GM12878 (cell line): ENCODE results near the gene RPL12. TPM values are rescaled to one million over a fixed set of nuclear protein-coding genes. Genes with fewer than 3 reads are reported as not detected.

Experiments
- ATAC-seq: fragments of 200-7000 bp; cut with Tn5 transposase; 3 replicates; pipeline ENCODE4 v1.9.1; 2020; ENCODE audit warnings: mild to moderate bottlenecking, moderate library complexity
- BruUV-seq: library from RNA; stranded (reverse); fragments of 400-500 nt; replicated peaks from 2 replicates; lab custom pipeline; 2021; lab: Mats Ljungman, UMichigan
- CTCF ChIA-PET: fragments of 300-600 bp; sonication (Branson Sonifier 250); formaldehyde crosslinking; extraction: SDS; loops from one replicate; lab custom pipeline; 2021; ENCODE audit warnings: inconsistent platforms; lab: Yijun Ruan, JAX
- POLR2A ChIA-PET: fragments of 350-600 bp; formaldehyde crosslinking; extraction: SDS; loops from one replicate; lab custom pipeline; 2021; ENCODE audit warnings: inconsistent platforms; lab: Charles Lee
- RAD21 ChIA-PET: fragments of 300-600 bp; sonication (Branson Sonifier 250); formaldehyde crosslinking; loops from one replicate; lab custom pipeline; 2023; ENCODE audit warnings: antibody characterized with exemption; ENCODE audit not compliant: unreplicated experiment; lab: Charles Lee
- SMC1A ChIA-PET: fragments of 300-600 bp; sonication (Branson Sonifier 250); formaldehyde crosslinking; loops from one replicate; lab custom pipeline; 2023; ENCODE audit not compliant: unreplicated experiment, uncharacterized antibody; lab: Charles Lee
- DNase-seq: peaks from one replicate; pipeline ENCODE4 v3.0.0-alpha.2; 2011; ENCODE audit warnings: low read depth, low spot score
- FAIRE-seq: peaks from 3 replicates; lab custom pipeline; 2011; peaks lifted over from hg19 to GRCh38; lab: Jason Lieb, UNC
- H2AFZ ChIP-seq: 2 replicates; pipeline ENCODE4 v1.6.0; 2011; ENCODE audit warnings: low read depth, low read length, control low read depth; ENCODE audit not compliant: control insufficient read depth
- H3K27ac ChIP-seq: 2 replicates; pipeline ENCODE4 v1.5.1; 2011; ENCODE audit warnings: control low read depth; ENCODE audit not compliant: control insufficient read depth, insufficient read depth
- H3K27me3 ChIP-seq, 2 experiments: replicated peaks in 1 of 2; 2 replicates each; pipeline versions ENCODE4 v1.6.0 to v1.6.1; 2011; ENCODE audit warnings: low read length in 1 of 2; ENCODE audit not compliant: control insufficient read depth in 2 of 2, insufficient read depth in 2 of 2
- H3K36me3 ChIP-seq, 2 experiments: 2 replicates each; pipeline ENCODE4 v1.5.1; 2011; ENCODE audit warnings: low read length in 1 of 2; ENCODE audit not compliant: control insufficient read depth in 2 of 2, insufficient read depth in 2 of 2
- H3K4me1 ChIP-seq: 2 replicates; pipeline ENCODE4 v1.6.1; 2011; ENCODE audit warnings: mild to moderate bottlenecking, low read length, moderate library complexity, mixed read lengths; ENCODE audit not compliant: control insufficient read depth, insufficient read depth
- H3K4me2 ChIP-seq: 2 replicates; pipeline ENCODE4 v1.6.0; 2011; ENCODE audit warnings: control low read depth; ENCODE audit not compliant: control insufficient read depth, insufficient read depth
- H3K4me3 ChIP-seq: fragments of 200-600 bp; sonication (generic); 2 replicates; pipeline ENCODE4 v1.5.1; 2016
- H3K79me2 ChIP-seq: 2 replicates; pipeline ENCODE4 v1.6.0; 2011; ENCODE audit warnings: low read length; ENCODE audit not compliant: control insufficient read depth, insufficient read depth
- H3K9ac ChIP-seq: 2 replicates; pipeline ENCODE4 v1.8.0; 2011; ENCODE audit warnings: low read length, control low read depth, mixed read lengths; ENCODE audit not compliant: control insufficient read depth, insufficient read depth
- H3K9me3 ChIP-seq: replicated peaks from 3 replicates; pipeline ENCODE4 v1.5.1; 2011; ENCODE audit warnings: mild to moderate bottlenecking, low read length; ENCODE audit not compliant: control insufficient read depth, insufficient read depth
- H4K20me1 ChIP-seq: 2 replicates; pipeline ENCODE4 v1.6.0; 2011; ENCODE audit not compliant: control insufficient read depth, insufficient read depth
- CHD2 ChIP-seq: IDR thresholded peaks from 2 replicates; pipeline ENCODE4 v1.6.1; 2011; ENCODE audit warnings: low read depth, low read length, improper control_type of control experiment, borderline replicate concordance
- ETV6 ChIP-seq, 2 experiments: fragments of 450-650 bp in 1 of 2; IDR thresholded peaks in 1 of 2; conservative IDR thresholded peaks in 1 of 2; 2 replicates each; pipeline ENCODE4 v1.6.1; 2014; ENCODE audit warnings: antibody characterized with exemption in 1 of 2, borderline replicate concordance in 1 of 2, low read depth in 1 of 2, mild to moderate bottlenecking in 1 of 2, moderate library complexity in 1 of 2
- IKZF2 ChIP-seq, 2 experiments: fragments of 450-650 bp; IDR thresholded peaks; 2 replicates each; pipeline ENCODE4 v1.6.1; 2017; ENCODE audit warnings: mild to moderate bottlenecking in 2 of 2, moderate library complexity in 2 of 2
- RELA ChIP-seq: fragments of 450-650 bp; IDR thresholded peaks from 2 replicates; pipeline ENCODE4 v1.8.0; 2014; ENCODE audit warnings: borderline replicate concordance; ENCODE audit not compliant: partially characterized antibody
- SP1 ChIP-seq: IDR thresholded peaks from one replicate; pipeline ENCODE4 v1.6.1; 2011; ENCODE audit warnings: low read depth, low read length
- WGBS: methylation state at CpG from one replicate; pipeline ENCODE4 v1.1.6; 2016; ENCODE audit warnings: low lambda C conversion rate; ENCODE audit not compliant: insufficient replicate concordance, insufficient coverage; ENCODE audit errors: missing lambda C conversion rate; 5-methylcytosine and 5-hydroxymethylcytosine counted together
- in situ Hi-C: fragments of 300-500 bp; cut with MboI; formaldehyde crosslinking; loops from 9 replicates; pipeline ENCODE4 v1.14.3; 2018; ENCODE audit warnings: mixed read lengths
- intact Hi-C: fragments of 100-400 bp; cut with micrococcal nuclease; formaldehyde crosslinking; loops from one replicate; pipeline ENCODE4 v1.14.2; 2022; ENCODE audit not compliant: unreplicated experiment
- polyA plus RNA-seq, 11 experiments: library from polyadenylated mRNA; depleted of rRNA in 4 of 11; unstranded in 6 of 11; stranded (reverse) in 5 of 11; fragments of >200 nt; fragmentation: Nextera tagmentation in 4 of 11; fragmentation: Illumina TruSeq in 1 of 11; extraction: Ambion mirVana in 4 of 11; extraction: Trizol in 1 of 11; gene quantifications; 1 replicate in 1 of 11; 2 replicates in 10 of 11; pipeline versions ENCODE4 v1.2.1 to v1.2.3, GENCODE V29; 2011 to 2016; ENCODE audit warnings: inconsistent platforms in 2 of 11, missing spikeins in 2 of 11, low read depth in 1 of 11
- total RNA-seq, 4 experiments: library from RNA; depleted of rRNA in 3 of 4; stranded (reverse); fragments of >200 nt in 3 of 4; fragmentation: Illumina TruSeq in 1 of 4; extraction: Trizol in 1 of 4; gene quantifications; 2 replicates each; pipeline versions ENCODE4 v1.2.1 to v1.2.3, GENCODE V29; 2013 to 2021
- TF ChIP-seq, protein P1 (sequence below): IDR thresholded peaks from 2 replicates; pipeline ENCODE4 v1.6.1; 2012; ENCODE audit warnings: low read depth, low read length, improper control_type of control experiment
- TF ChIP-seq, protein P2 (sequence below): fragments of 450-650 bp; IDR thresholded peaks from 2 replicates; pipeline ENCODE4 v1.6.1; 2014; ENCODE audit warnings: mild to moderate bottlenecking
- TF ChIP-seq, protein P3 (sequence below): fragments of 450-650 bp; formaldehyde crosslinking; IDR thresholded peaks from 2 replicates; pipeline ENCODE4 v1.4.0; 2022; ENCODE audit warnings: mild to moderate bottlenecking, moderate library complexity
- TF ChIP-seq, protein P4 (sequence below): IDR thresholded peaks from 2 replicates; pipeline ENCODE4 v1.6.1; 2012; ENCODE audit warnings: low read depth, low read length, improper control_type of control experiment

Gene RPL12
- total and polyA plus RNA-seq, 10 of the 15 experiments (the other 5 are each of a cell fraction or from before 2014, with no cell fraction given), result 961 to 5,544 (median 2,858) TPM

DNA sequence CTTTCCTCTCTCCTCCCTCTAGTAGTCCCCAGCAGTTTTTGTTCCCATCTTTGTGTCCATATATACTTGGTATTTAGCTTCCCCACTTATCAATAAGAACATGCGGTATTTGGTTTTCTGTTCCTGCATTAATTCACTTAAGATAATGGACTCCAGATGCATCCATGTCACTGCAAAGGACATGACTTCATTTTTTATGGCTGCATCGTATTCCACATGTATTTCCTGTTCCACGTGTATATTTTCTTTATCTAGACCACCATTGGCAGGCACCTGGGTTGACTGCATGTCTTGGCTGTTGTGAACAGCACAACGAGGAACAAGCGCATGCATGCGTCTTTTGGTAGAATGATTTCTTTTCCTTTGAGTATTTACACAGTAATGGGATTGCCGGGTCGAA is 20.8 kb downstream of the RPL12 start:
- no peak for FAIRE-seq
- no peak overlapping the region for H3K9ac ChIP-seq
- no TSS peak for BruUV-seq
- no peak for ATAC-seq
- ChIA-PET POLR2A (no interaction called here), CTCF (interaction anchor here (1.0 kb wide), 1 partner anchor 216 kb away, joined by 3 read pairs; no protein-coding TSS in a partner anchor), RAD21 (no interaction called here), SMC1A (no interaction called here)
- H2AFZ ChIP-seq, result no peak overlapping the region
- intact Hi-C loops (no loop called here), in situ Hi-C loops (no loop called here)
- peaks cover 4% of the 10 kb centered on the region; the same call in 1 of the 2 replicates for H3K4me1 ChIP-seq
- no peak for DNase-seq
- 91% methylated on average over 8 of the region's 8 CpGs for WGBS
- no peak overlapping the region for H3K4me2 ChIP-seq
- peaks cover 1 to 18% of the 10 kb centered on the region in 2 experiments for H3K36me3 ChIP-seq
- no peaks in the 10 kb centered on the region for H4K20me1 ChIP-seq
- no peak overlapping the region for H3K4me3 ChIP-seq
- TF ChIP-seq, protein P1, sequence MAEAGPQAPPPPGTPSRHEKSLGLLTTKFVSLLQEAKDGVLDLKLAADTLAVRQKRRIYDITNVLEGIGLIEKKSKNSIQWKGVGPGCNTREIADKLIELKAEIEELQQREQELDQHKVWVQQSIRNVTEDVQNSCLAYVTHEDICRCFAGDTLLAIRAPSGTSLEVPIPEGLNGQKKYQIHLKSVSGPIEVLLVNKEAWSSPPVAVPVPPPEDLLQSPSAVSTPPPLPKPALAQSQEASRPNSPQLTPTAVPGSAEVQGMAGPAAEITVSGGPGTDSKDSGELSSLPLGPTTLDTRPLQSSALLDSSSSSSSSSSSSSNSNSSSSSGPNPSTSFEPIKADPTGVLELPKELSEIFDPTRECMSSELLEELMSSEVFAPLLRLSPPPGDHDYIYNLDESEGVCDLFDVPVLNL, result no peak
- no peak for TF ChIP-seq CHD2
- H3K27ac ChIP-seq, result no peak overlapping the region
- H3K27me3 ChIP-seq, result no peaks in the 10 kb centered on the region
- H3K79me2 ChIP-seq, result peaks cover 15% of the 10 kb centered on the region
- no peaks in the 10 kb centered on the region for H3K9me3 ChIP-seq

DNA sequence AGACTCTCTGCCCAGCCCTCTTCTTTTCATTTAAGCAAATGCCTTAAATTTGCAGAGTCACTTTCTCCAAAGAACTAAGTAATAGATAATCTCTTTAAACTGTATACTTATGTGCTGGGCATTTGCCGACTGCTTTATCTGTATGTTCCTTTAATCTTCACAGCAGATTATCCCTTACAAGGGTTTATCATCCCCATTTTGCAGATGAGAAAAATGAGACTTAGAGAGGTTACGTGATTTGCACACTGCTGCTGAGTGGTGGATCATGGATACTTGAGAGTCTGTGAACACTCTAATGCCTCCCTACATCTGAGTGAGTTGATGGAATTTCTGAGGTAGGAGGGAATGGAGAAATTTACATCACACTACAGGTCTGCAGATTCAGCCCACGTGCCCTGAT is 22.9 kb downstream of the RPL12 start:
- intact Hi-C loops, result loop anchor here (10.0 kb wide), 1 partner anchor 484 kb away; no protein-coding TSS in a partner anchor
- TF ChIP-seq, protein P2, sequence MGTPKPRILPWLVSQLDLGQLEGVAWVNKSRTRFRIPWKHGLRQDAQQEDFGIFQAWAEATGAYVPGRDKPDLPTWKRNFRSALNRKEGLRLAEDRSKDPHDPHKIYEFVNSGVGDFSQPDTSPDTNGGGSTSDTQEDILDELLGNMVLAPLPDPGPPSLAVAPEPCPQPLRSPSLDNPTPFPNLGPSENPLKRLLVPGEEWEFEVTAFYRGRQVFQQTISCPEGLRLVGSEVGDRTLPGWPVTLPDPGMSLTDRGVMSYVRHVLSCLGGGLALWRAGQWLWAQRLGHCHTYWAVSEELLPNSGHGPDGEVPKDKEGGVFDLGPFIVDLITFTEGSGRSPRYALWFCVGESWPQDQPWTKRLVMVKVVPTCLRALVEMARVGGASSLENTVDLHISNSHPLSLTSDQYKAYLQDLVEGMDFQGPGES, result no peak
- TF ChIP-seq, protein P3, sequence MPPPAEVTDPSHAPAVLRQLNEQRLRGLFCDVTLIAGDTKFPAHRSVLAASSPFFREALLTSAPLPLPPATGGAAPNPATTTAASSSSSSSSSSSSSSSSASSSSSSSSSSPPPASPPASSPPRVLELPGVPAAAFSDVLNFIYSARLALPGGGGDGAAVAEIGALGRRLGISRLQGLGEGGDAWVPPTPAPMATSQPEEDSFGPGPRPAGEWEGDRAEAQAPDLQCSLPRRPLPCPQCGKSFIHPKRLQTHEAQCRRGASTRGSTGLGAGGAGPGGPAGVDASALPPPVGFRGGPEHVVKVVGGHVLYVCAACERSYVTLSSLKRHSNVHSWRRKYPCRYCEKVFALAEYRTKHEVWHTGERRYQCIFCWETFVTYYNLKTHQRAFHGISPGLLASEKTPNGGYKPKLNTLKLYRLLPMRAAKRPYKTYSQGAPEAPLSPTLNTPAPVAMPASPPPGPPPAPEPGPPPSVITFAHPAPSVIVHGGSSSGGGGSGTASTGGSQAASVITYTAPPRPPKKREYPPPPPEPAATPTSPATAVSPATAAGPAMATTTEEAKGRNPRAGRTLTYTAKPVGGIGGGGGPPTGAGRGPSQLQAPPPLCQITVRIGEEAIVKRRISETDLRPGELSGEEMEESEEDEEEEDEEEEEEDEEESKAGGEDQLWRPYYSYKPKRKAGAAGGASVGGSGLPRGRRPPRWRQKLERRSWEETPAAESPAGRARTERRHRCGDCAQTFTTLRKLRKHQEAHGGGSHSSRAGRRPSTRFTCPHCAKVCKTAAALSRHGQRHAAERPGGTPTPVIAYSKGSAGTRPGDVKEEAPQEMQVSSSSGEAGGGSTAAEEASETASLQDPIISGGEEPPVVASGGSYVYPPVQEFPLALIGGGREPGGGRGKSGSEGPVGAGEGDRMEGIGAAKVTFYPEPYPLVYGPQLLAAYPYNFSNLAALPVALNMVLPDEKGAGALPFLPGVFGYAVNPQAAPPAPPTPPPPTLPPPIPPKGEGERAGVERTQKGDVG (CRISPR knock-in tag), result no peak
- no peak for TF ChIP-seq ETV6 (conservative IDR thresholded peaks at IDR 0.05 in 1 of 2, IDR thresholded peaks at IDR 0.05 in 1 of 2; ENCODE audit: borderline replicate concordance in 1 of 2, low read depth in 1 of 2)
- TF ChIP-seq, protein P4, sequence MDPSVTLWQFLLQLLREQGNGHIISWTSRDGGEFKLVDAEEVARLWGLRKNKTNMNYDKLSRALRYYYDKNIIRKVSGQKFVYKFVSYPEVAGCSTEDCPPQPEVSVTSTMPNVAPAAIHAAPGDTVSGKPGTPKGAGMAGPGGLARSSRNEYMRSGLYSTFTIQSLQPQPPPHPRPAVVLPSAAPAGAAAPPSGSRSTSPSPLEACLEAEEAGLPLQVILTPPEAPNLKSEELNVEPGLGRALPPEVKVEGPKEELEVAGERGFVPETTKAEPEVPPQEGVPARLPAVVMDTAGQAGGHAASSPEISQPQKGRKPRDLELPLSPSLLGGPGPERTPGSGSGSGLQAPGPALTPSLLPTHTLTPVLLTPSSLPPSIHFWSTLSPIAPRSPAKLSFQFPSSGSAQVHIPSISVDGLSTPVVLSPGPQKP, result no peak
- TF ChIP-seq SP1, result no peak
- no peak for TF ChIP-seq IKZF2 (IDR thresholded peaks at IDR 0.05)
- TF ChIP-seq RELA, result no peak

More for the DNA sequence above, 22.9 kb downstream of the RPL12 start:
- no peaks in the 10 kb centered on the region for H3K27me3 ChIP-seq
- H3K4me2 ChIP-seq, result no peak overlapping the region
- no peaks in the 10 kb centered on the region for H4K20me1 ChIP-seq
- CTCF ChIA-PET, result no interaction called here
- H3K79me2 ChIP-seq, result peaks cover 34% of the 10 kb centered on the region
- POLR2A ChIA-PET, result no interaction called here
- FAIRE-seq (no peak), DNase-seq (no peak), ATAC-seq (no peak)
- no peak overlapping the region for H3K4me3 ChIP-seq
- in situ Hi-C loops, result no loop called here
- RAD21 ChIA-PET, result no interaction called here
- no peak overlapping the region for H3K9ac ChIP-seq
- no peaks in the 10 kb centered on the region for H3K9me3 ChIP-seq
- 90% methylated on average over 3 of the region's 3 CpGs for WGBS
- H3K36me3 ChIP-seq, result peaks cover 0 to 7% of the 10 kb centered on the region in 2 experiments; a peak in 3 of 4 replicates
- H3K27ac ChIP-seq, result no peak overlapping the region
- H3K4me1 ChIP-seq, result peaks cover 4% of the 10 kb centered on the region; the same call in 1 of the 2 replicates
- BruUV-seq, result no TSS peak
- no peak overlapping the region for H2AFZ ChIP-seq
- SMC1A ChIA-PET, result no interaction called here
